Breast epithelium (tissue), 3 donors: ENCODE results near the gene KRTAP9-1.
"Not testable (repeated sequence)": the region's sequence is repeated elsewhere in the genome, so short reads cannot be mapped to it uniquely, and the experiment has no call there.

Experiments used
- POLR2A ChIP-seq: fragments of 450-650 bp; IDR thresholded peaks from one replicate; pipeline ENCODE4 v1.6.1; 2016; ENCODE audit warnings: antibody characterized with exemption, mild to moderate bottlenecking, moderate library complexity
- POLR2AphosphoS5 ChIP-seq, 3 donors: sonication (generic); formaldehyde crosslinking; IDR thresholded peaks; one replicate each; pipeline ENCODE4 v1.6.1; 2017; ENCODE audit warnings: antibody characterized with exemption in 3 of 3

DNA sequence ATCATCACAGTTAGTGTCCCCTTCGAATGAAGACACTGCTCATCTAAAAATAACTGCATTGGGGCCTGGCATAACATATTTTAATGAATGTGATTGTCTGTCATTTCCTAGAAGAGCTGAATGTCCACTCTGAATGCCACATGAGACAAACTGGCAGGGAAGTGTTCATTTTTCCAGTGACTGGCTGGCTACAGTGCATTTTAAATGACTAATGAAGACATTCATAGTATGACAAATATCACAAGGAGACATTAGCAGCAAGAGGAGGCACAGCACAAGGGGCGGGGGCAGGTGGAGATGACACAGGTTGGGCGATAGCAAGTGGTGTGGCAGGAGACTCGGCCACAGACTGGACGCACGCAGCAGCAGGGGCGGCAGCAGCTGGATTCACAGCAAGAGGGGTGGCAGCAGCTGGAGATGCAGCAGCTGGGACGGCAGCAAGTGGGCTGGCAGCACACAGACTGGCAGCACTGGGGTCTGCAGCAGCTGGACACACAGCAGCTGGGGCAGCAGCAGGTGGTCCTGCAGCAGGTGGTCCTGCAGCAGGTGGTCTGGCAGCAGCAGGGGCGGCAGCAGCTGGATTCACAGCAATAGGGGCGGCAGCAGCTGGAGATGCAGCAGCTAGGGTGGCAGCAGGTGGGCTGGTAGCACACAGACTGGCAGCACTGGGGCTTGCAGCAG lies 40.6 kb upstream of the KRTAP9-1 start:
- TF ChIP-seq POLR2AphosphoS5 (IDR thresholded peaks at IDR 0.05); POLR2A: not testable (repeated sequence)
